ENCODE data around the gene FRS3. TPM values are rescaled to one million over a fixed set of nuclear protein-coding genes. Genes with fewer than 3 reads are reported as not detected.

FRS3 gene
- total RNA-seq, 6 donors from 2014 or later, result 4.1 to 26.2 (median 6.8) TPM

- Histone ChIP-seq H3K9me3 (no peaks in the 10 kb centered on the region), H3K27ac (peak overlapping the region in 2 of 4 donors; percentile 30 to 94), H3K4me3 (no peak overlapping the region), H3K27me3 (no peaks in the 10 kb centered on the region), H3K36me3 (peaks cover 0 to 4% (median 0%) of the 10 kb centered on the region in 4 donors), H3K4me1 (peaks cover 49 to 73% (median 52%) of the 10 kb centered on the region in 4 donors)
- ATAC-seq (ENCODE audit: low FRiP score in 2 of 2) (no peak), DNase-seq (no peak)
- 80 to 83% methylated on average over 5 to 6 of the region's 6 CpGs for WGBS, 2 donors
- no peak for TF ChIP-seq POLR2AphosphoS5 (IDR thresholded peaks at IDR 0.05)
- no peak for TF ChIP-seq EP300 (IDR thresholded peaks at IDR 0.05)
- TF ChIP-seq POLR2A (IDR thresholded peaks at IDR 0.05), result no peak
- TF ChIP-seq CTCF (IDR thresholded peaks at IDR 0.05), result no peak
Measured at GRCh38 chr6:41783106-41783780, 3.5 kb upstream of the FRS3 start.

DNA sequence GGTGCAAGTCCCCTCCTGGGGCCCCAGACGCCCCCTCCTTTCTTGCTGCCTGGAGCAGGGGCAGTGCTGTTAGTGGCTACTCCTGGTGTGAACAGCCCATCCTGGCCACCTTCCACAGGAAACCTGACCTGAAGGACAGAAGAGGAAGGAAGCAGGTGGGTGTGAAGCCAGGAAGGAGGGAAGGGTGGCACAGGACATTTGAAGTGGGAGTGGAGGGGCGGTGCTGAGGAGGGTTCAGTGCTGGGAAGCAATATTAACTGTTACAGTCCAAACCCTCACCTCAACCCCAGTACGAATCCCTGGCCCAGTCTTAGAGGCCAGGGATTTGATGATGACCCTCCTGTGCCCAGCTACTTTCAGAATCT, 1.6 kb upstream of the FRS3 start:
- Histone ChIP-seq H3K9me3 (no peaks in the 10 kb centered on the region), H3K4me1 (peaks cover 50 to 76% (median 60%) of the 10 kb centered on the region in 4 donors), H3K27me3 (no peaks in the 10 kb centered on the region), H3K36me3 (peaks cover 0 to 13% (median 4%) of the 10 kb centered on the region in 4 donors), H3K27ac (peak overlapping the region; percentile 70 to 92 (median 86)), H3K4me3 (peak overlapping the region; percentile 64 to 85 (median 68))
- peak in 1 of 2 donors; percentile 8 for ATAC-seq (ENCODE audit: low FRiP score in 2 of 2)
- TF ChIP-seq POLR2A (IDR thresholded peaks at IDR 0.05) (no peak), POLR2AphosphoS5 (IDR thresholded peaks at IDR 0.05) (peak; percentile 2 to 12), CTCF (IDR thresholded peaks at IDR 0.05) (no peak)
- peak in 1 of 2 donors; percentile 77 for DNase-seq
- whole genome bisulfite sequencing, 2 donors, result 10 to 18% methylated on average over 3 of the region's 3 CpGs

DNA sequence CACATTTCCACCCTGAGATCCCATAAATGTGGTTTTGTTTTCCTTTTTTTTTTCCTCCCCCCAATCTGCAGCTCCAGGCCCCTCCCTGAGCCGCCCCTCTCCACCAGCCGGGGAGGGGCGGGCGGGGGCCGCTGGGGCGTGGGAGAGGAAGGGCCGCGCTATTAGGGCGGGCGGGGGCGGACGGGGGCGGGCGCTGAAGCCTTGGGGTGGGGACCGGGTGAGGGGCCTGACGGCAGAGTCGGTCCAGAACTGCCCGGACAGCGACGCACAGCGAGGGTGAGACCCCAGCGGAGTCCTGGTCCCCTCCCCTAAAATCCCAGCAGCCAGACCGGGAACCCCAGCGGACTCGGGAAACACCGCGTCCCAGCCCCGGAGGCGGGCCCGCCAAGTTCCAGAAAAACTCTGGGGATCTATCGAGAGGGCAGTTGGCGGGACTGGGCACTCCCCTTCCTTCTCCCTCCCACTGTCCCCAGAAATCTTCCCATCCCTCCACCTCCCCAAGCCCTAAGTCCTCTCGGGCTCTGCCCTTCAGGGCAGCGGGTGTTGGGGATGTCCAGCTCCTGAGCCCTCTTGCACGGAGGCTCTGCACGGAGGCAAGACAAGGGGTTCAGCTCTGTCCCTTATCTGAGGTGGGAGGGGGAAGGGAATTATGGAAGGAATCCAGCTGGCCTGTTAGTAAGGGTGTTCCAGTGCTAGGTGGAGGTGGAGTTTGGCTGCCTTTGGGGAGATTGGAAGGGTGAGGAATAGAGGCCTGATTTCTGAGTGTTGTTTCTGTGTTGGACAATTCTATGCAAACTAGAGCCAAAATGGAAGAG, 1.1 kb upstream of the FRS3 start, which contains the start of gene PRICKLE4:
Gene PRICKLE4 (plus strand): TSS at position 232 of the 815 bp plus-strand sequence. CDS start 2,692 bp downstream, outside the sequence.
- peak; percentile 73 to 88 for DNase-seq
- H3K9me3 ChIP-seq, result no peaks in the 10 kb centered on the region
- peak within 1 kb of the TSS; percentile 70 to 92 (median 86) for H3K27ac ChIP-seq
- peaks cover 45 to 70% (median 56%) of the 10 kb centered on the region in 4 donors for H3K4me1 ChIP-seq
- TF ChIP-seq POLR2A (IDR thresholded peaks at IDR 0.05) (peak in 2 of 4 donors; percentile 19 to 52), EP300 (IDR thresholded peaks at IDR 0.05) (no peak), POLR2AphosphoS5 (IDR thresholded peaks at IDR 0.05) (peak; percentile 2 to 21), CTCF (IDR thresholded peaks at IDR 0.05) (no peak)
- peaks cover 0 to 17% (median 4%) of the 10 kb centered on the region in 4 donors for H3K36me3 ChIP-seq
- H3K27me3 ChIP-seq, result no peaks in the 10 kb centered on the region
- peak within 1 kb of the TSS; percentile 64 to 85 (median 68) for H3K4me3 ChIP-seq
- WGBS, 2 donors, result 1 to 10% methylated on average over 7 to 30 of the region's 36 CpGs
- peak; percentile 52 to 71 for ATAC-seq (ENCODE audit: low FRiP score in 2 of 2)

GRCh38 chr6:41779336-41779735, 364 bp downstream of the FRS3 start:
- no peaks in the 10 kb centered on the region for H3K27me3 ChIP-seq
- H3K4me1 ChIP-seq, result peaks cover 31 to 56% (median 42%) of the 10 kb centered on the region in 4 donors
- peaks cover 0 to 31% (median 13%) of the 10 kb centered on the region in 4 donors for H3K36me3 ChIP-seq
- peak overlapping the region; percentile 57 to 85 (median 68) for H3K4me3 ChIP-seq
- no peaks in the 10 kb centered on the region for H3K9me3 ChIP-seq
- TF ChIP-seq EP300 (IDR thresholded peaks at IDR 0.05), result no peak
- no peak for TF ChIP-seq POLR2A (IDR thresholded peaks at IDR 0.05)
- no peak for TF ChIP-seq CTCF (IDR thresholded peaks at IDR 0.05)
- TF ChIP-seq POLR2AphosphoS5 (IDR thresholded peaks at IDR 0.05), result no peak
- peak overlapping the region in 2 of 4 donors; percentile 87 to 92 for H3K27ac ChIP-seq
- ATAC-seq (ENCODE audit: low FRiP score in 2 of 2) (no peak), DNase-seq (no peak)
- 4 to 13% methylated on average over 5 to 16 of the region's 16 CpGs for WGBS, 2 donors
